GM18508 (cell line): ENCODE data around the gene FAIM.
"Not testable (repeated sequence)": the region's sequence is repeated elsewhere in the genome, so short reads cannot be mapped to it uniquely, and the experiment has no call there.

Experiments used
- ATAC-seq: cut with Tn5 transposase; IDR thresholded peaks from one replicate; pipeline ENCODE4 v1.9.1; 2021; ENCODE audit warnings: moderate number of reproducible peaks; ENCODE audit not compliant: insufficient read depth, unreplicated experiment

Gene FAIM

DNA sequence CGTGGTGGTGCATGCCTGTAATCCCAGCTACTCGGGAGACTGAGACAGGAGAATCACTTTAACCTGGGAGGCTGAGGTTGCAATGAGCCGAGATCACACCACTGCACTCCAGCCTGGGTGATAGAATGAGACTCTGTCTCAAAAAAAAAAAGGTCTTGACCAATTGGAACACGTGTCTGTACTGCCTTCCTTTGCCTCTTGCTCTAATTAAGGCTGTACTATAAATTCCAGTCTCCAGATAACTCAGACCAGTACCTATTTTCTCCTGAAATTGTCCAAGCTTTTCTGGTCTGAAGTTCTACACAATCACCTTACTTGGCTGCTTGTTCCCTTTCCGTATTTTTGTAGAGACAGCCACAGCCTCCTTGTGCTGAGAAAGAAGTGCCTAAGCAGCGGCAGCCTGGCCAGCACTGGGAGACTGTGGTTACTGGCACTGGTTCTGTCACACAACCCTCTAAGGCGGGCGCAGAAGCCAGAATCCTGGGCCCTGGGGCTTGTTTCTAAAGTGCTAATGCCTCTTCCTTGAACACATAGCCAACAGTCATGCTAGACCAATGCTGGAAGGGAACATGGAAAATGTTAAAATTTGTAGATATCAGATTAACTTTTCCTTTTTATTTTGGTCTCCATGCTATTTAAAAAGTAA is 8.3 kb upstream of the FAIM start:
- no peak for ATAC-seq

DNA sequence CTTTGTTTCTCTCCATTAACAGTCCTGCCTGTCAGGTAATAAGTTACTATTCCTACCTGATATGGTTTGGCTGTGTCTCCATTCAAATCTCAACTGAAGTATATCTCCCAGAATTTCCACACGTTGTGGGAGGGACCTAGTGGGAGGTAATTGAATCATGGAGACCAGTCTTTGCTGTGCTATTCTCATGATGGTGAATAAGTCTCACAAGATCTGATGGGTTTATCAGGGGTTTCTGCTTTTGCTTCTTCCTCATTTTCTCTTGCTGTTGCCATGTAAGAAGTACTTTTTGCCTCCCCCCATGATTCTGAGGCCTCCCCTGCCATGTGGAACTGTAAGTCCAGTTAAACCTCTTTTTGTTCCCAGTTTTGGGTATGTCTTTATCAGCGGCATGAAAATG is 6.9 kb upstream of the FAIM start:
- not testable (repeated sequence) for ATAC-seq

DNA sequence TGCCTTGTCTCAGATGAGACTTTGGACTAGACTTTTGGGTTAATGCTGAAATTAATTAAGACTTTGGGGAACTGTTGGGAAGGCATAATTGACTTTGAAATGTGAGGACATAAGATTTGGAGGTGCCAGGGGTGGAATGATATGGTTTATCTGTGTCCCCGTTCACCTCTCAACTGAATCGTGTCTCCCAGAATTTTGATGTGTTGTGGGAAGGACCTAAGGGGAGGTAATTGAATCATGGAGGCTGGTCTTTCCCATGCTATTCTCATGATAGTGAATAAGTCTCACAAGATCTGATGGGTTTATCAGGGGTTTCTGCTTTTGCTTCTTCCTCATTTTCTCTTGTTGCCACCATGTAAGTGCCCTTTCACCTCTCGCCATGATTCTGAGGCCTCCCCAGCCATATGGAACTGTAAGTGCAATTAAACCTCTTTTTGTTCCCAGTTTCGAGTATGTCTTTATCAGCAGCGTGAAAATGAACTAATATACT is 4.4 kb upstream of the FAIM start:
- ATAC-seq, result not testable (repeated sequence)

DNA sequence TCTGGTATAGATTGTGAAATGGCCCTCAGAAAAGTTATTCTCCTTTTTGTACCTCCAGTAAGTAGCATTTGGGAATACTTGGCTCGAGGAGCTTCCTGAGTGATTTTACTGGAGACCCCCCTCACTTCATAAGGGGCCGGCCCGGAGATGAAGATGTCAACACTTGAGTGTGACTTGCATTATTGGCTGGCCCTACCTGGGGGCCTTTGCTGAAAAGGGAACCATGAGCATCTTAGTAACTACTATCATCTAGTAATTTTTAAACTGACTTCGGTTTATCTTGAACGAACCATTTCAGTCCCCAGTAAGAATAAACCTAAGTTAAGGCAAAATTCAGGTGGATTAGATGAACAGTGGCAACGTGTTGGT is 1.3 kb downstream of the FAIM start:
- ATAC-seq, result no peak

DNA sequence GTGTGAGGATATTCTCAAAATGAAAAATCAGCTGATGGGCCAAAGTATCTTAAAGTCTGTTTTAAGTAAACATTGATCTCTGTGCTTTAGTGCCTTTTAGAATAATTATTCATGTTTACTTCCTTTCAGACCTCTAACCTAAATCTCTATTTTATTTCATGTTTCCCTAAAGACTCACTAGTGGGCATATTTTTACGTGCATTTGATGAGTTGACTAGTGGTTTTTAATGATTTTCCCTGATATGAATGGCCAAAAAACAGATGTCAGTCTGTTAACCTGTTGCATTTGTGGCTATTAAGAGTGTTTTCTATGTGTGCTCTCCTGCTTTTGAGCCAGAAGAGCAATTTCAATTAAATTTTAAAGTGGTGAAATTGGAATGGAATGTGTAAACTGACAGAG is 6.9 kb downstream of the FAIM start:
- no peak for ATAC-seq

DNA sequence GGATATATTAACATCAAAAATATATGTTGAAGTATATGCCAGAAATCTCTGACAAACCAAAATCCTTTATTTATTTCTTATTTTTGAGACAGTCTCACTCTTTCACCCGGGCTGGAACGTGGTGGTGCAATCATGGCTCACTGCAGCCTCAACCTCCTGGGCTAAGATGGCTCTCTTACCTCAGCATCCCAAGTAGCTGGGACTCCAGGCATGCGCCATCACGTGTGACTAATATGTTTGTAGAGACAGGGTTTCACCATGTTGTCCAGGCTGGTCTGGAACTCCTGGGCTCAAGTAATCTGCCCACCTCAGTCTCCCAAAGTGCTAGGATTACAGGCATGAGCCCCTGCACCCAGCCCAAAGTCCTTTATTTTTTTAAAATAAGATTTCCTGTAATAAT is 11.9 kb downstream of the FAIM start:
- no peak for ATAC-seq

DNA sequence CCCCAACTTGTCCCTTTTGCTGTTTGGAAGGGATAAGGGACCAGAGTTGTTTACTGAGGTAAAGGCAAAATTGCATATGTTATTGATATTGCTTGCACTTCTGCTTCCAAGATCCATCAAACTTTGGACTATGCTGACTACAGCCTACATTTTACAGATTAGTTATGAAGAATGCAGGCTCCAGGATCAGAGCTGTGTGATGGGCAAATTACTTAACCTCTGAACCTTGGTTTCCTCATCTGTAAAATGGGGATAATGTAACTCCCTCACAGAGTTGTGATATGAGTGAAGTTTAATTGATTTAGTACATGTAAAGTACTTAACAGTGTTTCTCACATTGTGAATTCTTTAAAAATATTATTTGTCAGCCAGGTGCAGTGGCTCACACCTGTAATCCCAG is 15.9 kb downstream of the FAIM start:
- no peak for ATAC-seq

DNA sequence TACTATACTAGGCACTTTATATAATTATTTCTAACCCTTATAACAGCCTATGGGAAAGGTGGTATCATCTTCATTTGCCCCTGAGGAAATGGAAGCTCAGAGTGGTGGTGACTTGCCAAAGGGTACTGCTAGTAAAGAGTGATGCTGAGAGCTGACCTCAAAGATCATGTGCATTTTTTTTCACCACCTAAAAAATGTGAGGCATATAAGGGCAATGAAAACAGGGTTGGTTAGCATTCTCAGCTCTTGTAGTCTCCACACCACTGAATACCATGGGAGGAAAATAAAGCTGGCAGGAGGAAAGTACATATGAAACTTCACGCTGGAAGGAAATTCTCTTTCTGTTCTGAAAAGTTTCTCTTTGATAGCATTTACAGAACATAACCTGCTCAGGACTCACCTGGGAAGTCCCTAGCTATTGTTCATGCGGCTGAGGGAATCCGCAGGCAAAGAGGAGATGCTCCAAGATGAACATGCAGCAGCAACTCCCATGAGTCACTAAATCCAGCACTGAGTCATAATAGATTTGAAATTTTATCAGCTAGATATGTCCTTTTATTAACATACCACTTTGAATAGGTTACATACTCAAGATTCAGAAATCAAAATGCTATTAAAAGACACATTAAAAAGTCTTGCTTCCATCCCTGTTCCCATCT is 17.3 kb downstream of the FAIM start:
- ATAC-seq, result no peak

DNA sequence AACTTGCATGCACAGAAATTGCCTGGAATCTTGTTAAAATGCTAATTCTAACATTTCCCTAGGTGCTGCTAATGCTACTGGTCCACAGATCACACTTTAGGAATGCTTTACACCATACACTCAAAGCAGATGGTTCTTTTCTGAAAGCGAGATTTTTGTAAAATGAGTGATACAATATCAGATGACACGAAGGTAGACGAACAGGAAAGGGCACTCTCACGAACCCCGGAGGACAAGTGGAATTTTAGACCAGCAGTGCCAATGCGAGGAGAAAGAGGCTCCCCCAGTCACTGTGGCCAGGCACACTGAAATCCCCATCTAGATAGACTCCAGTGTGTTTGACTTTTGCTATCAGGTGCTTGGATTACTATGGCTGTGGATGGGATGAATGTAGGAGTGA is 21.0 kb downstream of the FAIM start:
- ATAC-seq, result no peak

DNA sequence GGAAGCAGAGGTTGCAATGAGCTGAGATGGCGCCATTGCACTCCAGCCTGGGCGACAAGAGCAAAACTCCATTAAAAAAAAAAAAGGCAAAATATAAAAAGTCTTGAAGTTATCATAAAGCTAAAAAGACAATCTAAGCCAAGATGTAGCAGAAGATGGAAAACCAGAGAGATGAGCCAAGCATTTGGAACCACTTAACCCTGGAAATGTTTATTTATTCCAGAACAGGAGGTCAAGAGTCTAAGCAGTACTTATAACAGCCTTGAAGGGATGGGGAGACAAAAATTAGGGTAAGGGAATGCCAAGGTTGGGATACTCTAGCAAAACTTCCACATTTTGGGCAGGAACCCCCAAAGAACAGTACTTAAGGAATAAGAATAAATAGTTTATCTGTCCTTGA is 30.1 kb downstream of the FAIM start:
- no peak for ATAC-seq

DNA sequence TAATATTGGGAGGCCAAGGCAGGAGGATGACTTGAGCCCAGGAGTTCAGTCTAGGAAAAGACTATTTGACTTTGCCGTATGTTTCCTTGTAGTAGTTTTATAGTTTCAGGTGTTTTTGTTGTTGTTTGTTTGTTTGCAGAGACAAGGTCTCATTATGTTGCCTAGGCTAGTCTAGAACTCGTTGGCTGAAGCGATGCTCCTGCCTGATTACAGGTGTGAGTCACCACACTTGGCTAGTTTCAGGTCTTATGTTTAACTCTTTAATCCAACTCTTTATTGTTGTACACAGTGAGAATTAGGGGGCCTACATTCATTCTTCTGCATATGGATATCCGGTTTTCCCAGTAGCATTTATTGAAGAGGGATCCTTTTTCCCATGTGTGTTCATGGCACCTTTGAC is 32.0 kb downstream of the FAIM start:
- ATAC-seq, result no peak

DNA sequence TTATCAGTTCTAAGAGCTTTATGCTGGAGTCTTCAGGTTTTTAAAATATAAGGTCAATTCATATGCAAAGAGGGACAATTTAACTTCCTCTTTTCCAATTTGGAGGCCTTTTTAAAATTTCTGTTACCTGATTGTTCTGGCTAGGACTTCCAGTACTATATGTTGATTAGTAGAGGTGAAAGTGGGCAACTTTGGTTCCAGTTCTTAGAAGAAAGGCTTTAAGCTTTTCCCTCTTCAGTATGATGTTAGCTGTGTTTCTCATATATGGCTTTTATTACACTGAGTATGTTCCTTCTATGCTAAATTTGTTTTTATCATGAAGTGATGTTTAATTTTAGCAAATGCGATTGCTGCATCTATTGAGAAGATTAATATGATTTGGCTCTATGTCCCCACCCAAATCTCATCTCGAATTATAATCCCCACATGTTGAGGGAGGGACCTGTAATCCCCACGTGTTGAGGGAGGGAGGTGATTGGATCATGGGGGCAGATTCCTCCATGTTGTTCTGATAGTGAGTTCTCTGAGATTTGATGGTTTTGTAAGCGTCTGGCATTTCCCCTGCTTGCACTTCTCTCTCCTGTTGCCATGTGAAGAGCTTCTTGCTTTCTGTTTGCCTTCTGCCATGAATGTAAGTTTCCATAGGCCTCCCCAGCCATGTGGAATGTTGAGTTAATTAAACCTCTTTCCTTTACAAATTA is 33.8 kb downstream of the FAIM start:
- no peak for ATAC-seq

DNA sequence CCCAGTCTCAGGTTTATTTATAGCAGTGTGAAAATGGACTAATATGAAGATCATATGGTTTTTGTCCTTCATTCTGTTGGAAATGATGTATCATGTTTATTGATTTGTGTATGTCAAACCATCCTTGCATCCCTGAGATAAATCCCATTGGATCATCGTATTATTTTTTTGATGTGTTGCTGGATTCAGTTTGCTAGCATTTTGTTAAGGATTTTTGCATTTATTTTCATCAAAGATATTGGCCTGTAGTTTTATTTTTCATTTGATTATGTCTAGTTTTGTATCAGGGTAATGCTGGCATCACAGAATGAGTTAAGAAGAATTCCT is 34.3 kb downstream of the FAIM start:
- no peak for ATAC-seq

DNA sequence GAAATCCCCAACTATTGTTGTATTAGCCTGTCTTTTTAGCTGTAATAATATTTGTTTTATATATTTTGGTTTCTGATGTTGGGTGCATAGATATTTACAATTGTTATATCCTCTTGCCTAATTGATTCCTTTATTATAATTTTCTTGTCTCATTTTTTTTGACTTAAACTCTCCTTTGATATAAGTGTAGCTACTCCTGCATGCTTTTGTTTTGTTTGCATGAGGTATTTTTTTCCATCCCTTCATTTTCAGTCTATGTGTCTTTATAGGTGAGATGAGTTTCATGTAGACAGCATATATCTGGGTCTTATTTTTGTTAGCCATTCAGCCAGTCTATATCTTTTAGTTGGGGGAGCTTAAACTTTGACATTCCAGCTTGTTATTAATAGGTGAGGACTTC is 37.4 kb downstream of the FAIM start:
- no peak for ATAC-seq

DNA sequence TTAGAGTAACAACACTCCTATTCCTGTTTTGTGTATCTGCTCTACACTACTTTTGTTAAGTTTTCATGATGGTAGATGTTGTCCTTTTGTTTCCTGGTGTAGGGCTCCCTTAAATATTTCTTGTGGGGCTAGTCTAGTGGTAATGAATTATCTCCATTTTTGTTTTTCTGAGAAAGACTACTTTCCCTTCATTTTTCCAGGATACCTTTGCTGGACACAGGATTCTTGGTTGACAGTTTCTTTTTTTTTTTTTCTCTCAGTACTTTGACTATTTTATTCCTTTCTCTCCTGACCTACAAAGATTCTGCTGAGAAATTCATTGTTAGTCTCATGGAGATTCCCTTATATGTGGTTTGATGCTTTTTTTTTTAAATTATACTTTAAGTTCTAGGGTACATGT is 37.9 kb downstream of the FAIM start:
- no peak for ATAC-seq

DNA sequence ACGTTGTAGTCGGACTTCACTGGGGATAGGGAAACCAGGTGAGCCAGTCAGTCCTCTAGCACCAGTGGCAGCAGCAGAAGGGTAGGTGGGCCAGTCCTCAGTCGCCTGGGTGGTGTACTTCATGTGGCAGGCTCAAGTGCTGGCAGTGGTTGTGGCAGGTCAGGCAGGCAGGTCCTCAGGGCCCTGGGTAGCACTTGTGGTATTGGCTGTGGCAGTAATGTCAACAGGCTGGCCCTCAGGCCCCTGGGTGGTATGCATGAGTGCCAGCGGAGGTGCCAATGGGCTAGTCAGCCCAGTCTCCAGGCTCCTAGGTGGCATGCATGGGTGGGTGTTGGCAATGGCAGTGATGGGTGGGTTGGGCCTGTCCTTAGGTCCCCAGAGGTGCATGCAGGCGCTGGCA is 40.6 kb downstream of the FAIM start:
- no peak for ATAC-seq

DNA sequence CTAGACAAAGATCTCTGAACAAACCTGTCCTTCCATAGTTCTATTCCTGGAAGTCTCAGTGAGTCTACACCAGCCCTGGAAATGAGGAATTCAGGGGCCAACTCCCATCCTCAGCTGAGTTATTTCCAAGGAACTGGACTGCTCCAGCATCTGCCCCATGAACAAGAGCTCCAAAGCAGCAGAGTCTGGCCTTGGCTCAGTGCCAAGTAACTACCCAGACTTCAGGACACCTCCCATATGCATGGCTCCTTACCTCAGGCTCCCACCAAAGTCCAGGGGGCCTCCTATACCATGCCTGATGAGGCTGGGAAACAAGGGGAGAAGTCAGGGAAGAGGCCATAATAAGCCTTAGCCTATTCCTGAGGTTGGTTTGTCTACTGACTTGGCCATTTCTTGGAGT is 45.0 kb downstream of the FAIM start:
- no peak for ATAC-seq

DNA sequence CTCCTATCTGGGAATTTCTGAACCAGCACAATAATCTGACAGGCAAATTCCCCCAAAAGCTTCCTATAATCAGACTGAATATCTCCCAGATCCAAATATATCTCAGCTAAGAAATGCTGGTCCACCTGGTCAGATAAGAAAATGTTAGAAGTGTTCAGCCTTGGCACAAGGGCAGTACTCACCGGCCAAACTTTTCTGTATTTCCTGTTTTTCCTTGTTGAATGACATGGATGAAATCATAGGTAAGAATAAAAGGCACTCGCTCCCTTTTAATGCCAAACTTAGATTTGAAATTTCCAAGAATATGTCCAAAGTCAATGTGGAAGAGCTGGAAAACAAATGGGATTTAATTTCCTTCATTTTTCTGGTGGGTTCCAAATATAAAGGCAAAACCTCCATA is 48.9 kb downstream of the FAIM start:
- no peak for ATAC-seq

DNA sequence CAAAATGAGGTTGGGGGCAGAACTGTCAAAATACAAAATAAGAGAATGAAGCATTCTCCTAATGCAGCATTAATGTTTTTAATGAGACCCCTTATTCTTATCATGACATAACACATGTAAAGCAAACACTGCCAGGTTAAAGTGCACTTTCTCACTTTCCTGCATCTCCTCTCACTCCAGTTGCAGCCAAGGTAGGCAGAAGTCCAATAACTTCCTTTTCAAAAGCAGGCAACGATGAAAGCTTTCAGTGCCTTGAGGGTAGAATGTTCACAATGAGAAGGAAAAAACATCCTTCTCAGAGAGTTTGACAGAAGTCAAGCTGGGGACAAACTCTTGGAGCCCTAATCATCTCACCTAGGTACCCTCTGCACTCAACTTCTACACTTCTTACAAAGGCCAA is 59.5 kb downstream of the FAIM start:
- ATAC-seq, result no peak

DNA sequence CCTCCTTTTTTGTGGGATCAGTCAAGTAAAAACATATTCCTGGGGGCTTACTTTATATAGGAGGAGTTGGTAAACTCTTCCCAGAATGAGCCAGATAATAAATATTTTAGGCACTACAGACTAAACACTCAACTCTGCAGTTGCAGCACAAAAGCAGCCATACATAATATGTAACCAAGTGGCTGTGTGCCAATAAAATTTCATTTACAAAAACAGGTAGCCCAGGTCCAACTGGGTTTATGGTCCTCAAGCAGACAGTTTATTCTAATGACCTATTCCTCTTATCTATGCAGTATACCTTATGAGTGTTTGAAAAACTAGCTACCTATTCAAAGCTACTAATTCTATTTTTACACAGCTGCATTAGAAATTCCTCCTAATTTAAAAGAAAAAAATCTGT is 61.8 kb downstream of the FAIM start:
- ATAC-seq, result no peak

DNA sequence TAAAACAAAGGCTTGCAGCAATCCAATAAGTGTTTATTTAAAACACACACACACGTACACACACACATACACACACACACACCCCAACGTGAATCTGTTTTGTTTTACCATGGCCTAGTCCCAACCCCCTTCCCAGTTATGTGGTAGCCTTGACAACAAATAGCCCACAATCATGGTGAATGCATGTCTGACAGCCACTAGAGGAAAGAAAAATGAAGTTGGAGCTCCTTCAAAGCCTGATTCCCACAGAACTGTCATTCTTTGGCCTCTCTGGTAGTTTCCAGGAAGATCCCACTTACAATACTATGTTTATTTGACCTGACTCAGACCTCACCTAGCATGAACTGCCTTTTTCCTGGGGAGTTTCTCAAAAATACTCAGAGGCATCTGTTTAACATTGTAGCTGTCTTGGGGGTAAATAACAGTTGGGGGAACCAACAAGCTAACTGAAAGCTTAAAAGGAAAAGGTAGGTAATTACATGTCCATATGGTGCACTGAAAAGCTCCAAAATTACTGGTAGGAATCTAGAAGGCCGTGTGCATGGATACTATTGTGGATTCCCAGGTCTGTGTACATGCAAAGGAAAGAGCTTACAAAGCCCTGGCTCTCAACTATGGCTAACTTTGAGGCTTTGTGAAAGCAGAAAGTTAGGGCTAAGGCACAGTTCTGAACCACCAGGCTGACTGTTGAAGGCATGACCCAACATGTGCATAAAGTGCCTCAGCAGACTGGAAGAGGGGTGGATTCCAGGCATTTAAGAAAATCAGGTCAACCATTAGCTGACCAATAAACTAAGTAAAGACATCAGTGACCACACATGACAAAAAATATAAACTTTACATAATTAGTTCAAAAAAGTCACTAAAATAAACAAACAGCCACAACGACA is 65.3 kb downstream of the FAIM start:
- ATAC-seq, result no peak
